HG03520 (cell line): ENCODE data around the gene GTF3A.

Source experiments
- ATAC-seq: cut with Tn5 transposase; IDR thresholded peaks from one replicate; pipeline ENCODE4 v1.9.1; 2021; ENCODE audit warnings: mild to moderate bottlenecking, moderate library complexity; ENCODE audit not compliant: unreplicated experiment

GTF3A gene

GRCh38 chr13:27446986-27447583 is 22.7 kb downstream of the GTF3A start:
- no peak for ATAC-seq

- ATAC-seq: no peak
Measured at GRCh38 chr13:27448308-27448707, 23.9 kb downstream of the GTF3A start.

GRCh38 chr13:27449081-27449603 is 24.7 kb downstream of the GTF3A start:
- ATAC-seq: no peak

GRCh38 chr13:27449936-27450828 is 25.8 kb downstream of the GTF3A start, which contains the start of gene MTIF3:
Gene MTIF3 (minus strand): TSS chr13:27450564. CDS start chr13:27440448, 10,116 bp downstream.
- peak; percentile 81 for ATAC-seq

- ATAC-seq: no peak
Measured at GRCh38 chr13:27450921-27451471, 26.6 kb downstream of the GTF3A start.

- ATAC-seq: no peak
Measured at GRCh38 chr13:27455331-27455855, 31.0 kb downstream of the GTF3A start.

- ATAC-seq: no peak
Measured at GRCh38 chr13:27461940-27462584, 37.6 kb downstream of the GTF3A start.

- ATAC-seq: no peak
Measured at GRCh38 chr13:27463500-27463899, 39.1 kb downstream of the GTF3A start.

- no peak for ATAC-seq
Measured at GRCh38 chr13:27465611-27466010, 41.2 kb downstream of the GTF3A start.

- ATAC-seq: no peak
Measured at GRCh38 chr13:27466513-27466912, 42.1 kb downstream of the GTF3A start.

GRCh38 chr13:27470075-27470820 is 45.8 kb downstream of the GTF3A start:
- no peak for ATAC-seq

GRCh38 chr13:27472441-27472840 is 48.0 kb downstream of the GTF3A start:
- no peak for ATAC-seq

- no peak for ATAC-seq
Measured at GRCh38 chr13:27472941-27473340, 48.5 kb downstream of the GTF3A start.

- no peak for ATAC-seq
Measured at GRCh38 chr13:27474751-27475268, 50.4 kb downstream of the GTF3A start.

GRCh38 chr13:27476943-27477703 is 52.7 kb downstream of the GTF3A start:
- peak; percentile 75 for ATAC-seq

GRCh38 chr13:27481766-27482165 is 57.3 kb downstream of the GTF3A start:
- ATAC-seq: no peak

GRCh38 chr13:27482983-27483382 is 58.6 kb downstream of the GTF3A start:
- peak; percentile 93 for ATAC-seq

GRCh38 chr13:27483421-27483820 is 59.0 kb downstream of the GTF3A start:
- ATAC-seq: no peak
